ENCODE measurements around the gene XIRP1.

XIRP1 gene

GRCh38 chr3:39137991-39138803 is 54.2 kb downstream of the XIRP1 start:
- Histone ChIP-seq H3K9me3 (no peaks in the 10 kb centered on the region), H3K27me3 (no peaks in the 10 kb centered on the region), H3K4me2 (no peak overlapping the region), H3K36me3 (peaks cover 67% of the 10 kb centered on the region), H3K27ac (no peak overlapping the region; the same call in 1 of the 2 replicates), H4K20me1 (peaks cover 46% of the 10 kb centered on the region), H3K4me3 (no peak overlapping the region), H3K4me1 (peaks cover 31% of the 10 kb centered on the region), H3K9ac (no peak overlapping the region)
- TF ChIP-seq Cebpa-rat (IDR thresholded peaks at IDR 0.05), result no peak

GRCh38 chr3:39137435-39137936 is 54.9 kb downstream of the XIRP1 start:
- Histone ChIP-seq H3K4me2 (no peak overlapping the region), H4K20me1 (peaks cover 38% of the 10 kb centered on the region), H3K27ac (peak overlapping the region; percentile 13; the same call in 1 of the 2 replicates), H3K9ac (no peak overlapping the region), H3K27me3 (no peaks in the 10 kb centered on the region), H3K4me3 (no peak overlapping the region), H3K36me3 (peaks cover 62% of the 10 kb centered on the region), H3K9me3 (no peaks in the 10 kb centered on the region), H3K4me1 (peaks cover 26% of the 10 kb centered on the region)
- no peak for TF ChIP-seq Cebpa-rat (IDR thresholded peaks at IDR 0.05)

DNA sequence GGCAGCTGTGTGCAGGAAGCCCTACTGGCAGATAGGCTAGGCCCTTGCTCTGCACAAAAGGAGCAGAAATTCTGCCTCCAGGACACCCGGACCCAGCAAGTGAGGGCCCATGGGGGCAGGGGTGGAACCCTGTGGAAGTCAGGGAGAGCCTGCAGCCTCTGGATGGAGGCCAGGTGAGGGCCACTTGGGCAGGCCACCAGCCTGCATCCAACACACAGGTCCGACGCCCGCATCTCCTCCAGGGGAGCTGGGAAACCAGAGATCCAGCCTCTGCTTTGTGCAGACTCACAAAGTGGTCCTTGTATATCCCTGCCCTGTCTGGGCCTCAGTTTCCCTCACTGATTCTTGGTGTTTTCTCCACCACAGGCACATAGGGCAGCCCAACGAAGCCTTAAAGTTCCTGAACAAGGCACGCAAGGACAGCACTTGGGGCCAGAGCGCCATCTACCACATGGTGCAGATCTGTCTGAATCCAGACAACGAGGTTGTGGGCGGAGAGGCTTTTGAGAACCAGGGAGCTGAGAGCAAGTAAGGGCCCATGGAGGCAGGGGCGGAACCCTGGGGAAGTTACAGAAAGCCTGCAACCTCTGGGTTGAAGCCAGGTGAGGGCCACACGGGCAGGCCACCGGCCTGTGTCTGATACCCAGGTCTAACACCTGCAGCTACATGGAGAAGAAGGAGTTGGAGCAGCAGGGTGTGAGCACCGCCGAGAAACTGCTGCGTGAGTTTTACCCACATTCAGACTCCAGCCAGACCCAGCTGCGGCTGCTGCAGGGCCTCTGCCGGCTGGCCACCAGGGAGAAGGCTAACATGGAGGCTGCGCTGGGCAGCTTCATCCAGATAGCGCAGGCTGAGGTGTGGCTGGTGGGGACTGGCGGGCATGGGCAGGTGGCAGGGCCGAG is 55.6 kb downstream of the XIRP1 start:
- H3K9ac ChIP-seq, result no peak overlapping the region
- peak overlapping the region; percentile 13; the same call in 1 of the 2 replicates for H3K27ac ChIP-seq
- no peak overlapping the region for H3K4me2 ChIP-seq
- no peak overlapping the region for H3K4me3 ChIP-seq
- no peaks in the 10 kb centered on the region for H3K27me3 ChIP-seq
- TF ChIP-seq Cebpa-rat (IDR thresholded peaks at IDR 0.05), result no peak
- H3K36me3 ChIP-seq, result peaks cover 55% of the 10 kb centered on the region
- H3K4me1 ChIP-seq, result peaks cover 25% of the 10 kb centered on the region
- no peaks in the 10 kb centered on the region for H3K9me3 ChIP-seq
- H4K20me1 ChIP-seq, result peaks cover 31% of the 10 kb centered on the region

- Histone ChIP-seq H3K27me3 (no peaks in the 10 kb centered on the region), H3K4me3 (no peak overlapping the region), H3K4me1 (peaks cover 25% of the 10 kb centered on the region), H3K9ac (no peak overlapping the region), H3K4me2 (no peak overlapping the region), H3K9me3 (no peaks in the 10 kb centered on the region), H3K27ac (no peak overlapping the region), H4K20me1 (peaks cover 16% of the 10 kb centered on the region), H3K36me3 (peaks cover 40% of the 10 kb centered on the region)
- TF ChIP-seq Cebpa-rat (IDR thresholded peaks at IDR 0.05), result no peak
These were observed 57.1 kb downstream of the XIRP1 start for GRCh38 chr3:39135170-39135805.

GRCh38 chr3:39134305-39134704 is 58.1 kb downstream of the XIRP1 start:
- H3K9ac ChIP-seq, result no peak overlapping the region
- H3K4me1 ChIP-seq, result peaks cover 33% of the 10 kb centered on the region
- TF ChIP-seq Cebpa-rat (IDR thresholded peaks at IDR 0.05), result no peak
- H3K4me3 ChIP-seq, result no peak overlapping the region
- no peaks in the 10 kb centered on the region for H3K9me3 ChIP-seq
- H3K27me3 ChIP-seq, result no peaks in the 10 kb centered on the region
- peaks cover 32% of the 10 kb centered on the region for H3K36me3 ChIP-seq
- H4K20me1 ChIP-seq, result peaks cover 8% of the 10 kb centered on the region; the same call in 1 of the 2 replicates
- H3K27ac ChIP-seq, result peak overlapping the region; percentile 35; the same call in 1 of the 2 replicates
- H3K4me2 ChIP-seq, result peak overlapping the region; percentile 17; the same call in 1 of the 2 replicates

- H3K9ac ChIP-seq, result no peak overlapping the region
- H3K9me3 ChIP-seq, result no peaks in the 10 kb centered on the region
- no peak overlapping the region for H3K27ac ChIP-seq
- H3K36me3 ChIP-seq, result peaks cover 32% of the 10 kb centered on the region
- no peak overlapping the region for H3K4me3 ChIP-seq
- H3K27me3 ChIP-seq, result no peaks in the 10 kb centered on the region
- peak overlapping the region; percentile 17; the same call in 1 of the 2 replicates for H3K4me2 ChIP-seq
- H3K4me1 ChIP-seq, result peaks cover 38% of the 10 kb centered on the region
- TF ChIP-seq Cebpa-rat (IDR thresholded peaks at IDR 0.05), result no peak
- peaks cover 5% of the 10 kb centered on the region; the same call in 1 of the 2 replicates for H4K20me1 ChIP-seq
These were observed 58.6 kb downstream of the XIRP1 start for GRCh38 chr3:39133822-39134221.

All from BLaER1 (cell line).